Peyer's patch (tissue), 4 donors: ENCODE data around the gene GAMT.

ENCODE experiments used
- POLR2A ChIP-seq, 2 donors: fragments of 450-650 bp; IDR thresholded peaks; one replicate each; pipeline ENCODE4 v1.5.1; 2017; ENCODE audit warnings: antibody characterized with exemption in 2 of 2, mild to moderate bottlenecking in 2 of 2, moderate library complexity in 2 of 2
- TF ChIP-seq, protein P1 (sequence below), 6 experiments: fragments of 450-650 bp in 4 of 6; fragments of 200-600 bp in 2 of 6; sonication (generic) in 1 of 6; IDR thresholded peaks; one replicate each; pipeline ENCODE4 v1.5.1; 2017 to 2019; ENCODE audit warnings: antibody characterized with exemption in 6 of 6, mild to moderate bottlenecking in 3 of 6, moderate library complexity in 1 of 6

DNA sequence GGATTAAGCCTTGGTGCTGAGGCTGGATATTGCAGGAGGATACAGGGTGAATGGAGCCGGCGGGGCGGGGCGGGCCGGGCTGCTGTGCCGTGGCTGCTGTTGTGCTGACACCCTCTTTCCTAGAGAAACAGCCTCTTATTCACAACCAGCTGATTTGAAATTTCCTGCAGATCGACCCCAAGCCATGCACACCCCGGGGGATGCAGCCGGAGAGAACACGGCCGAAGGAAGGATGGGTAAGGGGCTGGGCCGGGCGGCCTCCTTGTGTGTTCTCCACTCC lies 17.1 kb upstream of the GAMT start:
- TF ChIP-seq, protein P1, sequence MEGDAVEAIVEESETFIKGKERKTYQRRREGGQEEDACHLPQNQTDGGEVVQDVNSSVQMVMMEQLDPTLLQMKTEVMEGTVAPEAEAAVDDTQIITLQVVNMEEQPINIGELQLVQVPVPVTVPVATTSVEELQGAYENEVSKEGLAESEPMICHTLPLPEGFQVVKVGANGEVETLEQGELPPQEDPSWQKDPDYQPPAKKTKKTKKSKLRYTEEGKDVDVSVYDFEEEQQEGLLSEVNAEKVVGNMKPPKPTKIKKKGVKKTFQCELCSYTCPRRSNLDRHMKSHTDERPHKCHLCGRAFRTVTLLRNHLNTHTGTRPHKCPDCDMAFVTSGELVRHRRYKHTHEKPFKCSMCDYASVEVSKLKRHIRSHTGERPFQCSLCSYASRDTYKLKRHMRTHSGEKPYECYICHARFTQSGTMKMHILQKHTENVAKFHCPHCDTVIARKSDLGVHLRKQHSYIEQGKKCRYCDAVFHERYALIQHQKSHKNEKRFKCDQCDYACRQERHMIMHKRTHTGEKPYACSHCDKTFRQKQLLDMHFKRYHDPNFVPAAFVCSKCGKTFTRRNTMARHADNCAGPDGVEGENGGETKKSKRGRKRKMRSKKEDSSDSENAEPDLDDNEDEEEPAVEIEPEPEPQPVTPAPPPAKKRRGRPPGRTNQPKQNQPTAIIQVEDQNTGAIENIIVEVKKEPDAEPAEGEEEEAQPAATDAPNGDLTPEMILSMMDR (IDR thresholded peaks at IDR 0.05) = no peak
- TF ChIP-seq POLR2A (IDR thresholded peaks at IDR 0.05) = no peak
